ENCODE results near the gene TPTE.
"Not testable (repeated sequence)": the region's sequence is repeated elsewhere in the genome, so short reads cannot be mapped to it uniquely, and the experiment has no call there.

TPTE gene

GRCh38 chr21:10575311-10575667, 53.9 kb downstream of the TPTE start:
- no peak for DNase-seq
- H2BK5ac ChIP-seq (ENCODE audit: low read depth, low read length, poor library complexity): no peak overlapping the region
- no CpG with 5 or more reads among the region's 2 CpGs for WGBS (ENCODE audit: extremely low coverage, insufficient coverage, insufficient read length)
- peak overlapping the region; percentile 11 for H3K4me3 ChIP-seq (ENCODE audit: low read depth, low read length)
- no peak overlapping the region for H4K12ac ChIP-seq (ENCODE audit: low read depth, low read length)
- no peak overlapping the region for H3K18ac ChIP-seq (ENCODE audit: low read length)
- H3K9me3 ChIP-seq (ENCODE audit: insufficient read depth, low read depth, low read length): peaks cover 23% of the 10 kb centered on the region
- H3K9ac ChIP-seq (ENCODE audit: low read length): peak overlapping the region; percentile 30
- H3K36me3 ChIP-seq (ENCODE audit: control insufficient read depth in 1 of 2, insufficient read depth in 2 of 2, low read length in 2 of 2): no peaks in the 10 kb centered on the region
- no peaks in the 10 kb centered on the region for H3K79me2 ChIP-seq (ENCODE audit: control insufficient read depth, insufficient read depth, low read length, poor library complexity)
- H4K8ac ChIP-seq (ENCODE audit: low read depth, low read length): no peak overlapping the region
- no peak overlapping the region for H2AK5ac ChIP-seq (ENCODE audit: low read length)
- no peak overlapping the region for H2BK12ac ChIP-seq (ENCODE audit: low read length)
- no peak overlapping the region for H3K4ac ChIP-seq (ENCODE audit: low read depth, low read length)
- H3K79me1 ChIP-seq (ENCODE audit: low read length): no peaks in the 10 kb centered on the region
- H3K14ac ChIP-seq (ENCODE audit: low read length): no peak overlapping the region
- H2BK120ac ChIP-seq (ENCODE audit: insufficient read depth, low read length, poor library complexity): no peak overlapping the region
- H3K4me2 ChIP-seq (ENCODE audit: low read length): no peak overlapping the region
- no peaks in the 10 kb centered on the region for H3K27me3 ChIP-seq (ENCODE audit: insufficient read depth, low read length)
- no peak overlapping the region for H2AFZ ChIP-seq (ENCODE audit: insufficient read depth, low read length, poor library complexity)
- H4K91ac ChIP-seq (ENCODE audit: low read depth, low read length): no peak overlapping the region
- H3K23ac ChIP-seq (ENCODE audit: low read length): no peak overlapping the region
- H3K27ac ChIP-seq (ENCODE audit: low read depth, low read length): no peak overlapping the region
- no peaks in the 10 kb centered on the region for H3K4me1 ChIP-seq (ENCODE audit: control insufficient read depth in 1 of 2, insufficient read depth in 2 of 2, low read length in 2 of 2)

GRCh38 chr21:10578910-10579309, 57.5 kb downstream of the TPTE start:
- not testable (repeated sequence) for H3K79me1 ChIP-seq (ENCODE audit: low read length); H4K91ac ChIP-seq (ENCODE audit: low read depth, low read length); H2BK12ac ChIP-seq (ENCODE audit: low read length); H3K79me2 ChIP-seq (ENCODE audit: control insufficient read depth, insufficient read depth, low read length, poor library complexity); H2BK120ac ChIP-seq (ENCODE audit: insufficient read depth, low read length, poor library complexity); H3K9ac ChIP-seq (ENCODE audit: low read length); H2AK5ac ChIP-seq (ENCODE audit: low read length); H3K14ac ChIP-seq (ENCODE audit: low read length); H2BK5ac ChIP-seq (ENCODE audit: low read depth, low read length, poor library complexity); H3K4ac ChIP-seq (ENCODE audit: low read depth, low read length); H4K8ac ChIP-seq (ENCODE audit: low read depth, low read length); H3K18ac ChIP-seq (ENCODE audit: low read length); DNase-seq; H2AFZ ChIP-seq (ENCODE audit: insufficient read depth, low read length, poor library complexity); H4K12ac ChIP-seq (ENCODE audit: low read depth, low read length); H3K27ac ChIP-seq (ENCODE audit: low read depth, low read length); H3K4me2 ChIP-seq (ENCODE audit: low read length); H3K36me3 ChIP-seq (ENCODE audit: control insufficient read depth in 1 of 2, insufficient read depth in 2 of 2, low read length in 2 of 2); H3K4me1 ChIP-seq (ENCODE audit: control insufficient read depth in 1 of 2, insufficient read depth in 2 of 2, low read length in 2 of 2); H3K23ac ChIP-seq (ENCODE audit: low read length); H3K4me3 ChIP-seq (ENCODE audit: low read depth, low read length); H3K27me3 ChIP-seq (ENCODE audit: insufficient read depth, low read length)
- peaks cover 21% of the 10 kb centered on the region for H3K9me3 ChIP-seq (ENCODE audit: insufficient read depth, low read depth, low read length)

- H4K12ac ChIP-seq (ENCODE audit: low read depth, low read length); H3K14ac ChIP-seq (ENCODE audit: low read length): not testable (repeated sequence)
These were observed 67.7 kb downstream of the TPTE start for GRCh38 chr21:10589115-10589514.

GRCh38 chr21:10607074-10607473, 85.7 kb downstream of the TPTE start:
- not testable (repeated sequence) for H3K4me3 ChIP-seq (ENCODE audit: low read depth, low read length); H4K12ac ChIP-seq (ENCODE audit: low read depth, low read length); H3K14ac ChIP-seq (ENCODE audit: low read length); H3K23ac ChIP-seq (ENCODE audit: low read length); H3K27me3 ChIP-seq (ENCODE audit: insufficient read depth, low read length); H4K8ac ChIP-seq (ENCODE audit: low read depth, low read length); H3K4ac ChIP-seq (ENCODE audit: low read depth, low read length); H3K4me2 ChIP-seq (ENCODE audit: low read length); H2AK5ac ChIP-seq (ENCODE audit: low read length); H4K91ac ChIP-seq (ENCODE audit: low read depth, low read length); H2BK12ac ChIP-seq (ENCODE audit: low read length); H2AFZ ChIP-seq (ENCODE audit: insufficient read depth, low read length, poor library complexity); H3K9ac ChIP-seq (ENCODE audit: low read length); DNase-seq; H3K79me2 ChIP-seq (ENCODE audit: control insufficient read depth, insufficient read depth, low read length, poor library complexity); H3K18ac ChIP-seq (ENCODE audit: low read length); H3K27ac ChIP-seq (ENCODE audit: low read depth, low read length); H3K79me1 ChIP-seq (ENCODE audit: low read length); H2BK120ac ChIP-seq (ENCODE audit: insufficient read depth, low read length, poor library complexity); H3K4me1 ChIP-seq (ENCODE audit: control insufficient read depth in 1 of 2, insufficient read depth in 2 of 2, low read length in 2 of 2); H3K36me3 ChIP-seq (ENCODE audit: control insufficient read depth in 1 of 2, insufficient read depth in 2 of 2, low read length in 2 of 2); H2BK5ac ChIP-seq (ENCODE audit: low read depth, low read length, poor library complexity)
- WGBS (ENCODE audit: extremely low coverage, insufficient coverage, insufficient read length): no CpG with 5 or more reads among the region's 7 CpGs
- peaks cover 12% of the 10 kb centered on the region for H3K9me3 ChIP-seq (ENCODE audit: insufficient read depth, low read depth, low read length)

More at GRCh38 chr21:10589115-10589514, 67.7 kb downstream of the TPTE start:
- H2AFZ ChIP-seq (ENCODE audit: insufficient read depth, low read length, poor library complexity); H3K4me2 ChIP-seq (ENCODE audit: low read length); H3K27me3 ChIP-seq (ENCODE audit: insufficient read depth, low read length); H3K18ac ChIP-seq (ENCODE audit: low read length); H3K4me1 ChIP-seq (ENCODE audit: control insufficient read depth in 1 of 2, insufficient read depth in 2 of 2, low read length in 2 of 2); H4K8ac ChIP-seq (ENCODE audit: low read depth, low read length); H2BK12ac ChIP-seq (ENCODE audit: low read length); H3K9ac ChIP-seq (ENCODE audit: low read length); H2AK5ac ChIP-seq (ENCODE audit: low read length); H3K79me1 ChIP-seq (ENCODE audit: low read length); H4K91ac ChIP-seq (ENCODE audit: low read depth, low read length); DNase-seq; H3K79me2 ChIP-seq (ENCODE audit: control insufficient read depth, insufficient read depth, low read length, poor library complexity); H3K4me3 ChIP-seq (ENCODE audit: low read depth, low read length); H3K27ac ChIP-seq (ENCODE audit: low read depth, low read length); H3K36me3 ChIP-seq (ENCODE audit: control insufficient read depth in 1 of 2, insufficient read depth in 2 of 2, low read length in 2 of 2); H3K23ac ChIP-seq (ENCODE audit: low read length); H2BK120ac ChIP-seq (ENCODE audit: insufficient read depth, low read length, poor library complexity); H2BK5ac ChIP-seq (ENCODE audit: low read depth, low read length, poor library complexity); H3K4ac ChIP-seq (ENCODE audit: low read depth, low read length): not testable (repeated sequence)
- WGBS (ENCODE audit: extremely low coverage, insufficient coverage, insufficient read length): no CpG with 5 or more reads among the region's 1 CpG
- peaks cover 14% of the 10 kb centered on the region for H3K9me3 ChIP-seq (ENCODE audit: insufficient read depth, low read depth, low read length)

All from trophoblast cell (in vitro differentiated cells and primary cell).